Measurements from ENCODE around the gene HDAC8. TPM values are rescaled to one million over a fixed set of nuclear protein-coding genes. Genes with fewer than 3 reads are reported as not detected.

The HDAC8 gene
- total RNA-seq, 1 donor from 2014 or later = 23.0 TPM

DNA sequence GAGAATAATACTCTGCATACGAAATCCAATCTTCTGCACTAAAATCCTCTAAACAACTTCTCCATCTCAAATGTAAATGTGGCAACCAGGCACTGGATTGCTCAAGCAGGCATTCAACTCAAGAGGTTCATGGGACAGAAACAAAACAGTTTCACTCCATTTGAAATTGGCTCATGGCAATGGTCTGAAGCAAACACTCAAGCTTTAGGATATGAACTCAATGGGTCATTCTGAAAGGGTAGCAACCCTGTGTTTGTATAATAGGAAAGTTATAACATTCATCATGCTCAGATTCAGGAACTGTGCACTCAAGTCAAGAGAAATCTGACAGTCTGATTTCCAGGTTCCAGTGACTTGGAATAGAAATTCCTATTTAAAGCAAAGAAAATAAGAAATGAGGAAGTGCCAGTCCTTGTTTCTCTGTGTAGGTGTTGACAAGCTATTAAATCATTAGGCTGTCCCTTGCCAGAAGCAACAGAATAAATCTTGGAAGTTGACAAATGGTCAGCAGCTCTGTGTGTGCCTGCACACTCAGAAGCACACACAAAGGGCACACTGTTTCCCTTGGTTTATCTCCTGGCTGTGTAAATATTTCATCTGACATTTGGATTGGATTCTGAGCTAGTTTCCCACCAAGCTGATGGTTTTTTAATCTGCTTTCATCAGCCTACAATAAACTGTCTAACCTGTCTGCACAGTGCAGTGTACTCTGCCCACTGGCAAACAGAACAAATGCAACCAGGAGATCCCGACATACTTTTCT is 191.0 kb downstream of the HDAC8 start:
- no peaks in the 10 kb centered on the region for H3K36me3 Mint-ChIP-seq (ENCODE audit: low read depth)
- TF ChIP-seq, protein P1, sequence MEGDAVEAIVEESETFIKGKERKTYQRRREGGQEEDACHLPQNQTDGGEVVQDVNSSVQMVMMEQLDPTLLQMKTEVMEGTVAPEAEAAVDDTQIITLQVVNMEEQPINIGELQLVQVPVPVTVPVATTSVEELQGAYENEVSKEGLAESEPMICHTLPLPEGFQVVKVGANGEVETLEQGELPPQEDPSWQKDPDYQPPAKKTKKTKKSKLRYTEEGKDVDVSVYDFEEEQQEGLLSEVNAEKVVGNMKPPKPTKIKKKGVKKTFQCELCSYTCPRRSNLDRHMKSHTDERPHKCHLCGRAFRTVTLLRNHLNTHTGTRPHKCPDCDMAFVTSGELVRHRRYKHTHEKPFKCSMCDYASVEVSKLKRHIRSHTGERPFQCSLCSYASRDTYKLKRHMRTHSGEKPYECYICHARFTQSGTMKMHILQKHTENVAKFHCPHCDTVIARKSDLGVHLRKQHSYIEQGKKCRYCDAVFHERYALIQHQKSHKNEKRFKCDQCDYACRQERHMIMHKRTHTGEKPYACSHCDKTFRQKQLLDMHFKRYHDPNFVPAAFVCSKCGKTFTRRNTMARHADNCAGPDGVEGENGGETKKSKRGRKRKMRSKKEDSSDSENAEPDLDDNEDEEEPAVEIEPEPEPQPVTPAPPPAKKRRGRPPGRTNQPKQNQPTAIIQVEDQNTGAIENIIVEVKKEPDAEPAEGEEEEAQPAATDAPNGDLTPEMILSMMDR (IDR thresholded peaks at IDR 0.05) = no peak
- H3K9me3 Mint-ChIP-seq (ENCODE audit: low read depth) = peaks cover 3% of the 10 kb centered on the region
- no peaks in the 10 kb centered on the region for H3K27me3 Mint-ChIP-seq (ENCODE audit: low read depth)
- H3K27ac Mint-ChIP-seq (ENCODE audit: unreplicated experiment) = peak overlapping the region; percentile 53
- H3K4me3 Mint-ChIP-seq (ENCODE audit: unreplicated experiment) = no peak overlapping the region
- peaks cover 15% of the 10 kb centered on the region for H3K4me1 Mint-ChIP-seq (ENCODE audit: low read depth)
- no peak for DNase-seq (ENCODE audit: low spot score)

DNA sequence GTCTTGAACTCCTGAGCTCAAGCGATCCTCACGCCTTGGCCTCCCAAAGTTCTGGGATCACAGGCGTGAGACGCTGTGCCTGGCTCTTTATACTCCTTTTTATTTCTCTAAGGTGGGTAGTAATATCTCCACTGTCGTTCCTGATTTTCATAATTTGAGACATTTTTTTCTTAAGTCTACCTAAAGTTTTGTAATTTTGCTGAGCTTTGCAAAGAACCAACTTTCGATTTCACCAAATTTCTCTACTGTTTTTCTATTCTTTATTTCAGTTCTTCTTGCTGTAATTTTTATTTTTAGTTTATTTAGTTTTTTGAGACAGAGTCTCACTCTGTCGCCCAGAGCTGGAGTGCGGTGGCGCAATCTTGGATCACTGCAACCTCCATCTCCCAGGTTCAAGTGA is 196.5 kb downstream of the HDAC8 start:
- DNase-seq (ENCODE audit: low spot score) = no peak
- TF ChIP-seq, protein P1 (IDR thresholded peaks at IDR 0.05) = no peak
- no peaks in the 10 kb centered on the region for H3K4me1 Mint-ChIP-seq (ENCODE audit: low read depth)
- H3K9me3 Mint-ChIP-seq (ENCODE audit: low read depth) = peaks cover 3% of the 10 kb centered on the region
- no peak overlapping the region for H3K27ac Mint-ChIP-seq (ENCODE audit: unreplicated experiment)
- H3K27me3 Mint-ChIP-seq (ENCODE audit: low read depth) = no peaks in the 10 kb centered on the region
- H3K36me3 Mint-ChIP-seq (ENCODE audit: low read depth) = no peaks in the 10 kb centered on the region
- no peak overlapping the region for H3K4me3 Mint-ChIP-seq (ENCODE audit: unreplicated experiment)

DNA sequence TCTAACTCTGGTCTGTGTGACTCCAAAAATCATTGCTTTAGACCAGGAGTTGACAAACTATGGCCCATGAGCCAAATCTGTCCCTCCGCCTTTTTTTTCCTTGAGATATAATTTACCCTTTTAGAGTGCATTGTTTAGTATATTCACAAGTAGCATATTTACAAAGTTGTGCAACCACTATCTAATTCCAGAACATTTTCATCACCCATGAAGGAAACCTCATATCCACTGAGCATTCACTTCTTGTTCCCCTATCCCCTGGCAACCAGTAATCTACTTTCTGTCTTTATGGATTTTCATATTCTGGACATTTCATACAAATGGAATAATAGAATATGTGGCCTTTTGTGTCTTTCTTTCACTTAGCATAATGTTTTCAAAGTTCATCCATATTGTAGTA is 199.5 kb downstream of the HDAC8 start:
- H3K27ac Mint-ChIP-seq (ENCODE audit: unreplicated experiment) = no peak overlapping the region
- DNase-seq (ENCODE audit: low spot score) = no peak
- no peaks in the 10 kb centered on the region for H3K4me1 Mint-ChIP-seq (ENCODE audit: low read depth)
- H3K4me3 Mint-ChIP-seq (ENCODE audit: unreplicated experiment) = no peak overlapping the region
- H3K9me3 Mint-ChIP-seq (ENCODE audit: low read depth) = peaks cover 3% of the 10 kb centered on the region
- TF ChIP-seq, protein P1 (IDR thresholded peaks at IDR 0.05) = no peak
- H3K27me3 Mint-ChIP-seq (ENCODE audit: low read depth) = no peaks in the 10 kb centered on the region
- H3K36me3 Mint-ChIP-seq (ENCODE audit: low read depth) = no peaks in the 10 kb centered on the region

DNA sequence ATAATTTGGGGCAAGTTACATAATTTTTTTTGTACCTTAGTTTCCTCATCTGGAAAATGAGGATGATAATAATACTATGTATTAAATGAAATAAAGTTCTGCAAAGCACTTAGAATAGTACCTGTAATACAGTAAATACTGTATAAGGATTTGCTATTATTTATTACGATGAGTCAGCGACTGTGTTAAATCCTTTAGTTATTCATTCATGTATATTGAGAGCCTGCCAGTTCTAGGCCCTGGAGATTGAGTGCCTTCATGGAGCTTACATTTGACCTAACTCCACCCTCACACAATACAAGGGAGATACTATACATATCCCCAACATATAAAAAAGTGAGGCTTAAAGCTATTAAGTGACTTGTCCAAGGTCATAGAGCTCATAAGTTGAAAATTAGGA is 199.9 kb downstream of the HDAC8 start:
- DNase-seq (ENCODE audit: low spot score) = no peak
- H3K27me3 Mint-ChIP-seq (ENCODE audit: low read depth) = no peaks in the 10 kb centered on the region
- H3K9me3 Mint-ChIP-seq (ENCODE audit: low read depth) = peaks cover 3% of the 10 kb centered on the region
- TF ChIP-seq, protein P1 (IDR thresholded peaks at IDR 0.05) = no peak
- no peaks in the 10 kb centered on the region for H3K36me3 Mint-ChIP-seq (ENCODE audit: low read depth)
- H3K4me3 Mint-ChIP-seq (ENCODE audit: unreplicated experiment) = no peak overlapping the region
- H3K4me1 Mint-ChIP-seq (ENCODE audit: low read depth) = no peaks in the 10 kb centered on the region
- H3K27ac Mint-ChIP-seq (ENCODE audit: unreplicated experiment) = no peak overlapping the region

DNA sequence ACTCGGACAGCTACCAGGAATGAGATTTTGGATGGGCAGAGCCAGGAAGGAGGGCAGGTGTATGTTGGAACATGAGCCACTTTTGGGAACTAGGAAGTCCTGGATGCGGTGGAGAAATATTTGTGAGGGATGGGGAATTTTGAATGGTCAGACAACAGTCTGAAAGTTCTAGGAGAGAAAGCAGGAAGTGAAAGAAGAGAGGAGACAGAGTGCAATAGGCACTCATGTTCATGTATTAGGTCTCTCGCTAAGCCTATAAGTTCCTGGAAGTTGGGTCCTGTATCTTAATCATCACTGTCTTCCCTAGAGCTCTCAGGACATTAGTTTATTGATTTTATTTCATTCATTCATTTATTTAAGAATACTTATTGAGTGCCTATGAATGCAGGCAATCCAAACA is 201.2 kb downstream of the HDAC8 start:
- Mint-ChIP-seq H3K4me3 (ENCODE audit: unreplicated experiment) (no peak overlapping the region), H3K4me1 (ENCODE audit: low read depth) (no peaks in the 10 kb centered on the region), H3K27ac (ENCODE audit: unreplicated experiment) (no peak overlapping the region), H3K9me3 (ENCODE audit: low read depth) (no peaks in the 10 kb centered on the region), H3K27me3 (ENCODE audit: low read depth) (no peaks in the 10 kb centered on the region), H3K36me3 (ENCODE audit: low read depth) (no peaks in the 10 kb centered on the region)
- TF ChIP-seq, protein P1 (IDR thresholded peaks at IDR 0.05) = no peak
- no peak for DNase-seq (ENCODE audit: low spot score)
